ENCODE data around the gene TBCD.

Gene TBCD

GRCh38 chr17:82940226-82941020, 188.6 kb downstream of the TBCD start:
- in situ Hi-C loops (cut with HindIII; ENCODE audit: low pct_ligation_motif_present, low sequenced_read_pairs) = no loop called here
- H3K27me3 ChIP-seq (replicated peaks) = no peaks in the 10 kb centered on the region
- H3K4me3 ChIP-seq (ENCODE audit: low read depth, low read length) = no peak overlapping the region
- H3K27ac ChIP-seq = no peak overlapping the region
- no peak for DNase-seq
- peaks cover 27% of the 10 kb centered on the region for H3K36me3 ChIP-seq (replicated peaks)
- no peak for TF ChIP-seq CTCF (IDR thresholded peaks at IDR 0.05; ENCODE audit: low read depth, low read length, missing control alignments)

- in situ Hi-C loops (cut with HindIII; ENCODE audit: low pct_ligation_motif_present, low sequenced_read_pairs) = no loop called here
- Histone ChIP-seq H3K27ac (no peak overlapping the region), H3K4me3 (ENCODE audit: low read depth, low read length) (no peak overlapping the region), H3K27me3 (replicated peaks) (no peaks in the 10 kb centered on the region), H3K36me3 (replicated peaks) (peaks cover 27% of the 10 kb centered on the region)
- DNase-seq = no peak
- no peak for TF ChIP-seq CTCF (IDR thresholded peaks at IDR 0.05; ENCODE audit: low read depth, low read length, missing control alignments)
Observed at GRCh38 chr17:82941021-82942001, 189.4 kb downstream of the TBCD start.

GRCh38 chr17:82942166-82943130, 190.6 kb downstream of the TBCD start:
- peaks cover 27% of the 10 kb centered on the region for H3K36me3 ChIP-seq (replicated peaks)
- no peak for DNase-seq
- no peak for TF ChIP-seq CTCF (IDR thresholded peaks at IDR 0.05; ENCODE audit: low read depth, low read length, missing control alignments)

GRCh38 chr17:82943339-82943738, 191.5 kb downstream of the TBCD start:
- Histone ChIP-seq H3K27me3 (replicated peaks) (no peaks in the 10 kb centered on the region), H3K27ac (no peak overlapping the region), H3K4me3 (ENCODE audit: low read depth, low read length) (no peak overlapping the region), H3K36me3 (replicated peaks) (peaks cover 27% of the 10 kb centered on the region)
- DNase-seq = no peak
- in situ Hi-C loops (cut with HindIII; ENCODE audit: low pct_ligation_motif_present, low sequenced_read_pairs) = no loop called here
- TF ChIP-seq CTCF (IDR thresholded peaks at IDR 0.05; ENCODE audit: low read depth, low read length, missing control alignments) = no peak

More at GRCh38 chr17:82942166-82943130, 190.6 kb downstream of the TBCD start:
- no peak overlapping the region for H3K27ac ChIP-seq
- no peak overlapping the region for H3K4me3 ChIP-seq (ENCODE audit: low read depth, low read length)
- no peaks in the 10 kb centered on the region for H3K27me3 ChIP-seq (replicated peaks)
- in situ Hi-C loops (cut with HindIII; ENCODE audit: low pct_ligation_motif_present, low sequenced_read_pairs) = no loop called here

DNA sequence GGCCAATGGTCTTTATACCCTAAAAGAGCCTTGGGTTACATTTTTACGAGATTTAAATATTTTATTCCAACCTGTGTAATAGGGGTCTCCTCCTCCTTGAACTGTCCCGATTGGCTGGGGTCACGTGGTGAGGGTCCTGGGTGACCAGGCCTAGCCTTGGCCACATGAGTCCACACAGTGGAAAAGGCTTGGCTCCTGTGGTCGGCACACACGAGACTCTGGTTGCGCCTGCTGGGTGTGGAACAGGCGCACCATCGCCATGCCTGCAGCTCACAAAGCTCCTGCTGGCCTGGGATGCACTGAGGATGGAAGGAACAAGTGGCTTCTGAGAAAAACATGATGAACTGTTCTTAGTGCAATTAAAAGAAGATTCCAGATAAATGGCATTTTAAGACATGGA, 191.9 kb downstream of the TBCD start:
- TF ChIP-seq CTCF (IDR thresholded peaks at IDR 0.05; ENCODE audit: low read depth, low read length, missing control alignments) = no peak
- no peaks in the 10 kb centered on the region for H3K27me3 ChIP-seq (replicated peaks)

More for the DNA sequence above, 191.9 kb downstream of the TBCD start:
- no peak overlapping the region for H3K27ac ChIP-seq
- H3K36me3 ChIP-seq (replicated peaks) = peaks cover 27% of the 10 kb centered on the region
- DNase-seq = no peak
- H3K4me3 ChIP-seq (ENCODE audit: low read depth, low read length) = no peak overlapping the region
- in situ Hi-C loops (cut with HindIII; ENCODE audit: low pct_ligation_motif_present, low sequenced_read_pairs) = no loop called here
